Calu3 (cell line): ENCODE measurements around the gene CFAP77. TPM values are rescaled to one million over a fixed set of nuclear protein-coding genes. Genes with fewer than 3 reads are reported as not detected.

Source experiments
- BruUV-seq: library from RNA; stranded (reverse); fragments of 400-500 nt; replicated peaks from 2 replicates; lab custom pipeline; 2021; lab: Mats Ljungman, UMichigan
- CTCF ChIA-PET: fragments of 300-600 bp; sonication (Branson Sonifier 250); formaldehyde crosslinking; loops from one replicate; lab custom pipeline; 2022; ENCODE audit warnings: antibody characterized with exemption; lab: Charles Lee
- DNase-seq: peaks from one replicate; pipeline ENCODE4 v3.0.0; 2022
- H3K27ac Mint-ChIP-seq: one replicate; pipeline ENCODE4 v1.8.0; 2022; ENCODE audit warnings: mixed read lengths; ENCODE audit not compliant: unreplicated experiment
- H3K27me3 Mint-ChIP-seq: one replicate; pipeline ENCODE4 v1.8.0; 2022; ENCODE audit warnings: mixed read lengths; ENCODE audit not compliant: unreplicated experiment
- H3K36me3 Mint-ChIP-seq: one replicate; pipeline ENCODE4 v1.8.0; 2022; ENCODE audit warnings: mild to moderate bottlenecking, moderate library complexity, mixed read lengths; ENCODE audit not compliant: insufficient read depth, unreplicated experiment
- H3K4me1 Mint-ChIP-seq: one replicate; pipeline ENCODE4 v1.8.0; 2022; ENCODE audit warnings: mild to moderate bottlenecking, low read depth, mixed read lengths; ENCODE audit not compliant: unreplicated experiment
- H3K4me3 Mint-ChIP-seq: one replicate; pipeline ENCODE4 v1.8.0; 2022; ENCODE audit warnings: mild to moderate bottlenecking, low read depth, moderate library complexity, mixed read lengths; ENCODE audit not compliant: unreplicated experiment
- H3K9me3 Mint-ChIP-seq: one replicate; pipeline ENCODE4 v1.8.0; 2022; ENCODE audit warnings: low read depth, mixed read lengths; ENCODE audit not compliant: unreplicated experiment
- CTCF ChIP-seq: fragments of 200-600 bp; IDR thresholded peaks from one replicate; pipeline ENCODE4 v1.8.0; 2022; ENCODE audit warnings: antibody characterized with exemption; ENCODE audit not compliant: unreplicated experiment
- intact Hi-C: fragments of 100-400 bp; cut with micrococcal nuclease; formaldehyde crosslinking; loops from one replicate; pipeline ENCODE4 v1.10.0; 2022; ENCODE audit not compliant: unreplicated experiment
- total RNA-seq: library from RNA; stranded (reverse); gene quantifications from 2 replicates; pipeline ENCODE4 v1.2.3, GENCODE V29; 2022

The CFAP77 gene
- total RNA-seq, 1 experiment from 2014 or later: not detected

DNA sequence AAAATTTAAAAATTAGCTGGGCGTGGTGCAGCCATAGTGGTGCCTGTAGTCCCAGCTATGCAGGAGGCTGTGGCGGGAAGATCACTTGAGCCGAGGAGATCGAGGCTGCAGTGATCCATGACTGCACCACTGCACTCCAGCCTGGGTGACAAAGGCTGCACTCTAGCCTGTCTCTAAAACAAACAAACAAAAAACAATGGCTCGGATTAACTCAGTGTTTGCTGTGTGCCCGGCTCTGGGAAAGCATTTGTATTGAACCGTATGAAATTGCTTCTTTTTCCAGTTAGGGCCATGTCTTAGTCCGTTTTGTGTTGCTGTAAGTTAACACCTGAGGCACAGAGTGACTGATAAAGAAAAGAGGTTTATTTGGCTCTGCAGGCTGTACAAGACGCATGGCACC, 62.6 kb downstream of the CFAP77 start:
- DNase-seq: no peak
- no peaks in the 10 kb centered on the region for H3K36me3 Mint-ChIP-seq
- no peaks in the 10 kb centered on the region for H3K9me3 Mint-ChIP-seq
- H3K27ac Mint-ChIP-seq: no peak overlapping the region
- H3K4me1 Mint-ChIP-seq: peaks cover 5% of the 10 kb centered on the region
- peaks cover 56% of the 10 kb centered on the region for H3K27me3 Mint-ChIP-seq
- no TSS peak for BruUV-seq
- CTCF ChIA-PET: no interaction called here
- no peak overlapping the region for H3K4me3 Mint-ChIP-seq
- TF ChIP-seq CTCF: no peak
- intact Hi-C loops: no loop called here

DNA sequence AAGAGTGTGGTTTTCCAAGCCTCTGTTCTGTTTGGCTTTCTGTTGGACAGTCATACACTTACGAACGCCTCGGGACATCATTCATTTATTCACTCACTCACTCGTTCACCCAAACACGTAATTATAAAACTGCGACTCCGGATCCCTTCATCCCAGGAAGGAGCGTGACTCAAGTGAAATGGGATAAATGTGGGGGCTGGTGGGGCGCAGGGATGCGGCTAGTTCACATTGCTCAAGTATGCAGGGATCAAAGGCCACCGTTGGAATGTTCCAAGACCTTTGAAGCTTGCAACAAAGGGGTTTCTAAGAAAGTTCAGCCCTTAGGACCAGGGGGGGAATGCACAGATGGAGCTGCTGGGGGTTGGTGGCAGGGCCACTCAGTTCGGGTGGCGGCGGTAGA, 64.2 kb downstream of the CFAP77 start:
- BruUV-seq: no TSS peak
- Mint-ChIP-seq H3K27me3 (peaks cover 58% of the 10 kb centered on the region), H3K4me3 (no peak overlapping the region), H3K27ac (no peak overlapping the region), H3K4me1 (peaks cover 5% of the 10 kb centered on the region), H3K9me3 (no peaks in the 10 kb centered on the region), H3K36me3 (no peaks in the 10 kb centered on the region)
- TF ChIP-seq CTCF: no peak
- intact Hi-C loops: no loop called here
- DNase-seq: no peak
- CTCF ChIA-PET: no interaction called here

DNA sequence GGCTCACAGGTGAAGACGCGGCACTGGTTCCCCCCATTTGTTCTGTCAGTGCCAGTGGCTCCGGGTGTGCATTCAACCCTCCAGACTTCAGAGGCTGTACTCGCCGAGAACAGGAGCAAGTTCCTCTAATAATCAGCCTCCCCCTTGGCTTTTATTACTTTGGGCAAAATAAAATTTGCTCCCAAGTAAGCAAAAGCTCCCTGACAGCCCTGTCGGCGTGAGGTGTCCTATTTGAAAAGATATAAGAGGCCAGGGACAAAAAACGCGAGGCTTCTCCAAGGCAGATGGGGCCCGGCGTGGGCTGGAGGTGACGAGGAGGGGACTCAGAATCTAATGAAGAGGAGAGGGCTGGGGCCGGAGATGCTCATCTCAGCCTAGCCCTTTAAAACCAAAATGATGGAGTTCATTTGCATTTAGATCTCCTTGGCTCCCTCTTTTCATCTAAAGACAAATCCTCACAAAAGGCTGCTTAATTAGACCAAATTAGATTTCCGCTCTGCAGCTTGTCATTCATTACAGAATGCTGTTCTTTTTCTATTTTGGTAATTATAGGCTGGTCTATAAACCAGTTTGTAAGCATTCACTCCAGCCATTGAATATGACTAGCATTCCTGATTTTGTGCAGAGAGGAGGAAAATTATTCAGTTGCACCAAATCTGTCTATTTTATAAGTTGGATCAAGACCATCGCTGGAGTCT, 68.5 kb downstream of the CFAP77 start:
- H3K9me3 Mint-ChIP-seq: no peaks in the 10 kb centered on the region
- intact Hi-C loops: no loop called here
- DNase-seq: no peak
- H3K4me3 Mint-ChIP-seq: no peak overlapping the region
- H3K27ac Mint-ChIP-seq: no peak overlapping the region
- H3K4me1 Mint-ChIP-seq: peaks cover 5% of the 10 kb centered on the region
- no peak for TF ChIP-seq CTCF
- CTCF ChIA-PET: no interaction called here
- H3K36me3 Mint-ChIP-seq: no peaks in the 10 kb centered on the region
- no TSS peak for BruUV-seq
- H3K27me3 Mint-ChIP-seq: peaks cover 84% of the 10 kb centered on the region

GRCh38 chr9:132479733-132480132, 69.7 kb downstream of the CFAP77 start:
- no peak for TF ChIP-seq CTCF
- Mint-ChIP-seq H3K9me3 (no peaks in the 10 kb centered on the region), H3K27me3 (peaks cover 72% of the 10 kb centered on the region), H3K36me3 (no peaks in the 10 kb centered on the region), H3K4me3 (no peak overlapping the region), H3K27ac (no peak overlapping the region), H3K4me1 (no peaks in the 10 kb centered on the region)
- intact Hi-C loops: no loop called here
- no peak for DNase-seq
- CTCF ChIA-PET: no interaction called here
- BruUV-seq: no TSS peak
